GM18519 (cell line): Measurements from ENCODE around the gene MAST4.
A peak's percentile ranks its signal among the peaks of the same experiment; 100 is the strongest.
"Not testable (repeated sequence)": the region's sequence is repeated elsewhere in the genome, so short reads cannot be mapped to it uniquely, and the experiment has no call there.

Experiments used
- ATAC-seq: cut with Tn5 transposase; IDR thresholded peaks from one replicate; pipeline ENCODE4 v1.9.1; 2021; ENCODE audit warnings: mild to moderate bottlenecking, moderate library complexity; ENCODE audit not compliant: unreplicated experiment, low FRiP score

Gene MAST4

DNA sequence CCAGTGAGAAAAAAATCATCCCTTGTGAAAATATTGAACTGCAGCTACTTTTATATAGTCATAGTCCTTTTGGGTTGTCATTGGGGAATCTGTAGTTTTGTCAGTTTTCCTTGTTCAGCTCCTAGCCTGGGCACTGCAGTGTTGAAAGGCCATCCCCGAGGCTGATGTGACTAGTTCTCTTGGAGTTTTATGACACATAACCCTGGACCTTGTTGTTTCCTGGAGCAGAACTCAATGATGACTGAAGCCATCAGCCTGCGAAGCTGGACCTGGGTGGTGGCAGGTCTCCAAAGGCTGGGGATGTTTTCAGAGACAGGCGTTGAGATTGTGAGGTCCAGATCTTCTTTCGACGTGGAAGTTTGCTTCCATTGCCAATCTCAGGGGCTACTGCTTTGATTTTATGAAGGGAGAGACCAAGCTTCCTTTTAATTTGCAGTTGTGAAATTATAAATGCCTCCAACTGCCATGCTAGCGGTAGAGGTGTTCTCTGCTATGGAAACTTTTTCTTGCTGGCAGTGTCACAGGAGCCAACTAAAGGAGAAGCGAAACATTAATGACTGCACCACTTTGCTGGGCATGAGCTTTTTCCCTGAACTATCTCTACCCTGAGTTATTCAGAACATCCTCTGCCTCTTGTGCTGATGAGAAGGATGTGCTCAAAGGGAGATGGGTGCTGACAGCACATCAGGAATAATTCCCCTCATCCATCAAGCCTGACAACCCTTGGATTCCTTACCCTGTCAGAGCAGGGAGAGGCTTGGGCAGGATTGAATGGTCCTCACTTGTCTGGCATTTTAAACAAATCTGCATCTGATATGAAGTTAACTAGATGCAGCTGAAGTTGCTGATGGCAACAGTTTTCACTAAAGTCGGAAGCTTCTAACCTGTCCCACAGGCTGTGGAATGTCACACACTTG lies 209.6 kb downstream of the MAST4 start:
- ATAC-seq, result no peak

DNA sequence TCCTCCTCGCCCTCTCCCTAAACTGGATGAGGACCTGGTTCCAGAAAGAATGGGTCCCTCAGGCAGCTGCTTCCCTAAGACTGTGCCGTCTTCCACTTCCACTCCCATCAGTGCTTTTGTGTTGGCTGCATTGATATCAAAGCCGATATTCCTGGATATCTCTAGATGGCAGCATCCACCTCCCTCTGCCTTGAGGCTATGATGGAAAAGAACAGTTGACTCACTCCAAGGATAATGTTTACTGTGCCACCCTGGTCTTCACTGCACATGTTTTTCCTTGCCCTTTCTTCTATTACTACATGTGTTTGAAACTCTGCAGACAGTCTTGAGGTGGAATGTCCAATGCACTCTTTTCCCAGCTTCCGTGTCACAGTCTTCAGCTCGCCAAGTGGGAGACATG lies 211.6 kb downstream of the MAST4 start:
- no peak for ATAC-seq

DNA sequence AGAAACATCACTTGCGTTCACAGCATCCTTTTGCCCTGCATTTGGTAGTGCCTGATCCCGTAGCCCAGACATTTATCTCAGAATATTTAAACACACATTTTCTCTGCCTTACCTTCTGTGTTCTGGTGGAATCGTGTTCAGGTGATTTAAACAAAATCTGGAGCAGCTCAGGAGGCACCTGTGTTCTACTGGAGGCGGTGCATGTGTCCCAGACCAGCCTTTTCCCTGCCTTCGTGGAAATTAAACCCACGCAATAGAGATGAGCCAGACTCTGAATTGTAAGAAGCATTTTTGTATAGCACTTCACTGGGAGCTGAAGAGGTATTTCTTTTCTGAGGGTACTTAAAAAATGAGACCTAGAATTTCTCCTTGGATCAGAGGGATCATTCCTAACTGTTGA lies 212.5 kb downstream of the MAST4 start:
- ATAC-seq, result no peak

- no peak for ATAC-seq
Measured at GRCh38 chr5:66810151-66810550, 214.0 kb downstream of the MAST4 start.

DNA sequence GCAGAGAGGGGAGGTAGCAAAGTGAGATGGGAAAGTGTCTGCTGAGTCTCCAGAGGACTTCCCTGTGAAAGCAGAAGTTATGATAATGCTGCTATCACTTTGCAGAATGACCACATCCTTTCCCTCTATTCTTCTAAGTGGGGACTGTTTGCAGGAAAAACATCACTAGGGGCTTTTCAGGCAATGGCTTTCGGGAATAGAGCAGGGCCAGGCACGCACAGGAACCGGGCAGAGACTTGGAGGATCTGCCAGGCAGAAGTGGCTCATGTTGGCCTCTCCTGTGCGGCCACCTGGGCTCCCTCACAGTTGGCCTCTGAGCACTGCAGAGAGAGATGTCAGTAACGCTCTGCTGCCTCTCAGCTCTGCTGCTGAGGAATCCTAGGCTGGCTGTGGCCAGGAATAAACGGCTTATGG lies 214.7 kb downstream of the MAST4 start:
- no peak for ATAC-seq

DNA sequence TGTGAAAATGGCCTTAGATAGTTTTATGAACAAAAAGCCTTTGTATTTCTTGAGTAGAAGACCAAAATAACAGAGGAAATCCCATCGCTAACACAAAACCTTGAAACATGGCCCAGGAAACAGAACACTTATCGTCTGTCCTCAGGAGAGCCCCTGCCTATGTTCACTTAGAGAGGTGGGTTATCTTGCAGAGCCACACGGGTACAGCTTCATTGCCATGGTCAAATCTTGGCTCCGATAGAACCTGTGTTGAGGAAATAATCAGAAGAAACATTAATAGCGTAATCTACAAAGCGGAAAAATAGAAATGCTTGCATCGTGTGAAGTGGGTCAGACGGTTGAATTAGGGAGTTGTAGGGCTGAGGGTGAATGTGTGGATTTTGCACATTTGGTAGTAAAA lies 216.1 kb downstream of the MAST4 start:
- ATAC-seq, result no peak

DNA sequence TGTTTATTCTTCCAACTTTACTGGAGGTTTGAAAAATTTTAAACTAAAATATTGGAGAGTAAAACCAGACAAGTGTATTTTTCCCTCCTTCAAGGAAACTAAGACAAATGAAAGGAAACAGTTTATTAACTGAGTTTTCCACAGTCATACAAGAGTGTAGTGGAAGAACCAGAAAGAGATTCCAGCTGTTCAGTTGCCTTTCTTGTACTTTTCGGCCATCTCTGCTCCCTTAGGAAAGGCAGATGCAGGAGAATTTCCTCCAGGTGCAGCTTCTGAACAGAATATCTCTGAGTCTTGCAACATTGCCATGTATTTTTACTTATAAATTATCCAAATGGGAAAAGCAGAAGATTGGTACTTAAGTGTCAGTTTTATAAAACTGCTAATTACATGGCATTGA lies 217.1 kb downstream of the MAST4 start:
- ATAC-seq, result no peak

DNA sequence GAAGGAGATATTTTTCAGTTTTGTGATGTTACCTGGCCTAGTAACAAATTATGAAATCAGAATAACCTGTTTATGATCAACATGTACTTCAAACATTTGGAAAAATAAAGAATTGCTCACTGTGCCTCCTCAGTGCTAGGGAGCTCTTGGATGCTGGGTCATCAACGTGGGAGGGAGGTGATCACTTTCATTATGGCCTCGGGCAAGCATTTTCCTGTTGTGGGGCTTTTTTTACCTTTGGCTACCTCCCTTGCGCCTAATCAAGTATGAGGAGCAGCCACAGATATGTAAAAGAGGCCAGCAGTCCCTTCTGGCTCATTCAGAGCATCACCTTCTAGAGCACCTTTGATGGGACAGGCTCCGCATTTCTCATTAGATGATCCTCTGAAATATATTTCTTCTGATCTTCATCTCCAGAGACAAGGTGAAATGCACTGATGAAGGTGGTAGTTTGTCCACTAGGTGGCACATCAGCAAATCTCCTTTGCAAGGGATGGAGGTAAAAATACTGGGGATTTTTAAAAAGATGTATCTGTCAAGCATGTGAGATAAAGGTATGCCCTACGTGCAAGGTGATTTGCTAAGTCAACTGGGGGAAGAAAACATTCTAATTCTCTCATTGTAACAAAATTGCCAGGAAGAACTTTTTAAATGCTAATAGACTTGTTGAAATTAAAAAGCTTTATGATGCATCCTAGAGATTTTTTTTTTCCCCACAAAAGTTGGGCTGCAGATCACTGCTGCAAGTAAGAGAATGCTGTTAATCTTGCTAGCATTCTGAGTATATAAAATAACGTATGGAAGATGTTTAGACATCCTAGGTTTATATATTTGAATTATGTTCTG lies 218.2 kb downstream of the MAST4 start:
- ATAC-seq, result peak; percentile 62

GRCh38 chr5:66818304-66818934 lies 222.2 kb downstream of the MAST4 start:
- ATAC-seq, result no peak

GRCh38 chr5:66818935-66819328 lies 222.7 kb downstream of the MAST4 start:
- no peak for ATAC-seq

GRCh38 chr5:66820630-66821207 lies 224.5 kb downstream of the MAST4 start:
- no peak for ATAC-seq

DNA sequence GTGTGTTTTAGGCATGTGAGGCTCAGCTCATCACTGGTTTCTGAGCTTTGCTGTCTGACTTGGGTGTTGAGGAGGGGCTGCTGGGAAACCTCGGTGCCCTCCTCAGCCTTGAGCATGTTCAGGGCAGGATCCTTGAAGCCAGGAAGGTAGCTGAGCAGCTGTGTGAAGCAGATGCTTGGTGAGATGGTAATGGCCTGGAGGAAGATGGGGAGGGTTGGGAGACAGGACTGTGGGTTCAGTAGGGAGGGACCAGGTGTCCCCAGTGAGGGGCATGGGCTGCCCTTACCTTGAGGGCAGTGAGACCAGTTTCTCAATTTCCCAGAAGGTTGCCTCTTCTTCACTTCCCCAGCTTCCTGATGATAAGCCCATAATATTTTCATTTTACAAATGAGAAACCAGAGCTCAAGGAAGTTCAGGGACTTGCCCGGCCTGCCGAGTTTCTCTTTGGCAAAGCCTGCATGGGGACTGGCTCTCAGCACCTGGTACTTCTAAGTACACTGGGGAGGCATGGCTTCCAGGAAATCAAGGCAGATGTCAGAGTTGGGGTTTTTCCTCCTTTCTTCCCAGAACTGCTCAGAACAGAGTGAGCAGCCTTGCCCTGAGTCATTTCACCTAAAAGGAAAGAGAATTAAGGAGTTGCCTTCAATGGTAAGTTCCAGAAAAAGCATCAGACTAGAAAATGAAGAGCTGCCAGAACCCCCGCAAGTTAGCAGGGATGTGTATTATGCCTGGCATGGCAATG lies 225.7 kb downstream of the MAST4 start:
- ATAC-seq, result no peak

DNA sequence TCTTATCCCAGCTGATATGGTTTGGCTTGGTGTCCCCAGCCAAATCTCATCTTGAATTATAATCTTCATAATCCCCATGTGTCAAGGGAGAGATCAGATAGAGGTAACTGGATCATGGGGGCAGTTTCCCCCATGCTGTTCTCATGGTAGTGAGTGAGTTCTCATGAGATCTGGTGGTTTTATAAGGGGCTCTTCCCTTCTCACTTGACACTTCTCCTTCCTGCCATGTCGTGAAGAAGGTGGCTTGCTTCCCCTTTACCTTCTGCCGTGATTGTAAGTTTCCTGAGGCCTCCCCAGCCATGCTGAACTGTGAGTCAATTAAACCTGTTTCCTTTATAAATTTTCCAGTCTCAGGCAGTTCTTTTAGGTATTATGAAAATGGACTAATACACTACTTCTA lies 226.7 kb downstream of the MAST4 start:
- not testable (repeated sequence) for ATAC-seq

GRCh38 chr5:66824476-66824875 lies 228.3 kb downstream of the MAST4 start:
- no peak for ATAC-seq

GRCh38 chr5:66826263-66826662 lies 230.1 kb downstream of the MAST4 start:
- ATAC-seq, result no peak

DNA sequence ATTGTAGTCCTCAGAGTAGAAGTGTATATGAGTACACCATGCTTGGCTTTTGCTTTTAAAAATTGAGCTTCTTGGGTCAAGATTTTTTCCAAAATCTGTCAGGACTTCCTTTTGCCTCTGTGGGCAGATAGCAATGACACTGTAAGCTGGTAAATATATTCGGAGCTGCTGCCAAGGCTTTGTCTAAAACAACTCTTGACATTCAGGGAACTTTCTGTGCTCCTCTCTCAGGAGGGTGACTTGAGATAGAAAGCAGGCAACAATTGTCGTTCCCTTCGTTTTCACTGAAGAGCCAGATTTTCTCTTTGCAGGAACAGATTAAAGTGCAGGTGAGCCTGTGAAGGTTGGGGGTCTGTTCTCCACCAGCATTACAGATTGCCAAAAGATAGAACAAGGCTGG lies 230.5 kb downstream of the MAST4 start:
- no peak for ATAC-seq

DNA sequence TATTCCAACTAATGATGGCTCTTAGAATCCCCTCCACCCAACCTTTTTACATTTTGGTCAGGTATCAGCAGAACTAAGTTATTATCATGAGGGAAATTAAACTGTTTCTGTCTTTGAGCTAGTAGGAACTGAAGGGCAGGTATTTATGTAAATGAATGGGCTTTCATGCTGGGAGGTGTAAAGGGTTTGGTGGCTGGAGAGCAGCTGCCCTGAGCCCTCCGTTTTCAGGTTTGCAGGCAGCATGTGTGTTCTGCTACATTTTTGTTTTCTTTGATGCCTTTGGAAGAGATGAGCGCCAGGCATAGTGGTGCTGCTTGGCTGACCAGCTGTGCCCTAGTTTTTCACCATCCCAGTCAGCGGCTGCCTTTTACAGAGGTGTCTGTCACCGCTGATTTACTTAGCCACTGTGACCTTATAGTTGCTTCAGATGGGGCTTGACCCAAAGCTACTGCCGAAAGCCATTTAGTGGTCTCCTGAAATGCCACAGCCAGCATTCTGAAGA lies 231.9 kb downstream of the MAST4 start:
- no peak for ATAC-seq

GRCh38 chr5:66828548-66829357 lies 232.6 kb downstream of the MAST4 start:
- ATAC-seq, result no peak

GRCh38 chr5:66829358-66829674 lies 233.1 kb downstream of the MAST4 start:
- no peak for ATAC-seq
